ENCODE results near the gene IGFN1. TPM values are rescaled to one million over a fixed set of nuclear protein-coding genes. Genes with fewer than 3 reads are reported as not detected.

IGFN1 gene
- total RNA-seq, 1 experiment from 2014 or later = not detected

- peak; percentile 43; the same call in 2 of the 3 replicates for TF ChIP-seq CTCF (conservative IDR thresholded peaks at IDR 0.05)
- Mint-ChIP-seq H3K4me1 (peaks cover 8% of the 10 kb centered on the region in 2 experiments), H3K27me3 (ENCODE audit: low read depth) (peaks cover 12% of the 10 kb centered on the region), H3K36me3 (ENCODE audit: insufficient read depth in 1 of 3, low read depth in 3 of 3) (peaks cover 0 to 1% (median 0%) of the 10 kb centered on the region in 3 experiments; a peak in 1 of 7 replicates), H3K27ac (no peak overlapping the region), H3K4me3 (no peak overlapping the region), H3K9me3 (peaks cover 8 to 10% of the 10 kb centered on the region in 2 experiments)
- Histone ChIP-seq H3K14ac (ENCODE audit: insufficient read depth, low read length) (no peak overlapping the region), H2AK5ac (ENCODE audit: insufficient read length, low read length) (no peak overlapping the region), H3K4ac (ENCODE audit: low read depth, low read length) (no peak overlapping the region), H3K27me3 (ENCODE audit: insufficient read depth, low read length) (peaks cover 2% of the 10 kb centered on the region; the same call in 1 of the 2 replicates), H4K5ac (ENCODE audit: insufficient read length, low read depth, low read length) (no peak overlapping the region), H3K79me2 (ENCODE audit: insufficient read depth, low read length) (no peaks in the 10 kb centered on the region), H2AFZ (ENCODE audit: low read length) (no peak overlapping the region), H3K79me1 (ENCODE audit: insufficient read depth, low read depth, low read length, poor library complexity, severe bottlenecking) (no peaks in the 10 kb centered on the region), H3K56ac (ENCODE audit: insufficient read length, low read depth, low read length) (no peak overlapping the region), H4K8ac (replicated peaks; ENCODE audit: insufficient read length, low read depth, low read length) (no peak overlapping the region), H3K27ac (ENCODE audit: insufficient read length, low read depth, low read length) (no peak overlapping the region), H3K9ac (ENCODE audit: extremely low read depth, insufficient read length, low read length) (no peak overlapping the region), H4K20me1 (ENCODE audit: control insufficient read depth, insufficient read depth, insufficient read length) (no peaks in the 10 kb centered on the region), H2BK120ac (ENCODE audit: low read depth, low read length, poor library complexity, severe bottlenecking) (no peak overlapping the region), H3K4me2 (ENCODE audit: insufficient read depth, insufficient read length, low read length) (no peak overlapping the region), H3K23ac (ENCODE audit: insufficient read length, low read depth, low read length) (no peak overlapping the region), H2BK5ac (ENCODE audit: insufficient read length, low read length) (no peak overlapping the region), H3K9me3 (ENCODE audit: control insufficient read depth, low read depth, low read length) (no peaks in the 10 kb centered on the region), H3K18ac (ENCODE audit: insufficient read length, low read depth, low read length) (no peak overlapping the region), H2BK20ac (ENCODE audit: low read depth, low read length, poor library complexity, severe bottlenecking) (no peak overlapping the region), H3K23me2 (ENCODE audit: insufficient read length, low read depth, low read length, poor library complexity, severe bottlenecking) (no peaks in the 10 kb centered on the region), H3T11ph (ENCODE audit: low read length) (no peak overlapping the region), H2BK12ac (ENCODE audit: insufficient read length, low read depth, low read length) (no peak overlapping the region), H2BK15ac (ENCODE audit: low read depth, low read length) (no peak overlapping the region), H3K4me1 (ENCODE audit: insufficient read depth, low read length) (0 out of 2 replicates have a peak, but pooled peaks cover 2% of the 10 kb centered on the region), H4K91ac (ENCODE audit: insufficient read length, low read depth, low read length) (no peak overlapping the region)
- no CpG with 5 or more reads among the region's 6 CpGs for WGBS (ENCODE audit: extremely low coverage, insufficient read length, low lambda C conversion rate)
- DNase-seq = no peak
These were observed 39.4 kb downstream of the IGFN1 start for GRCh38 chr1:201229771-201230635.
